ENCODE data around the gene DPH6. TPM values are rescaled to one million over a fixed set of nuclear protein-coding genes. Genes with fewer than 3 reads are reported as not detected.
A peak's percentile ranks its signal among the peaks of the same experiment; 100 is the strongest.

Gene DPH6
- total and polyA plus RNA-seq, 4 donors, result 3.4 to 14.3 (median 10.4) TPM

DNA sequence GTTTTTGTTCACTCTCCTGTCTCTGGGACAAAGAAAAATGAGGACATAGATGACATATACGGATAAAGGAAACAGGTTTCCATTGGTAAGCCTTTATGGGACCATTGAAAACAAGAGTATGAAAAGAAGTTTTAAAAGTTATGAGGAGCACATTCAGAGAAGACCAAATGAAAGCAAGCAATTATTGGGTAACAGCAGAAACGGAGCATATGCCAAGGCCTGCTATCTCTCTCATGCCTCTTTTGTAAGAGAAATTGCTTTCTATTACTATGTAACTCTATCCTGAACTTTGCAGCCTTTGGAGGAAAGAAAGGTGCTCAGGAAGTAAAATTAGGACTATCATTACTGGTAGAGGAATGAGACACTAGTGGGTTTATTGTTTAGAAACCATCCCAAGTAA lies 14.9 kb upstream of the DPH6 start (continued):
- no peak for TF ChIP-seq REST (IDR thresholded peaks at IDR 0.05)
- TF ChIP-seq EGR1 (IDR thresholded peaks at IDR 0.05; ENCODE audit: low read depth in 2 of 2), result no peak
- no peak for TF ChIP-seq RAD21 (IDR thresholded peaks at IDR 0.05)
- TF ChIP-seq FOXA2 (IDR thresholded peaks at IDR 0.05), result no peak
- no peak for TF ChIP-seq FOXA1 (IDR thresholded peaks at IDR 0.05)
- no peak for TF ChIP-seq GABPA (IDR thresholded peaks at IDR 0.05 in 1 of 2, conservative IDR thresholded peaks at IDR 0.05 in 1 of 2)
- TF ChIP-seq NR2F2 (IDR thresholded peaks at IDR 0.05), result no peak
- TF ChIP-seq YY1 (IDR thresholded peaks at IDR 0.05), result no peak

DNA sequence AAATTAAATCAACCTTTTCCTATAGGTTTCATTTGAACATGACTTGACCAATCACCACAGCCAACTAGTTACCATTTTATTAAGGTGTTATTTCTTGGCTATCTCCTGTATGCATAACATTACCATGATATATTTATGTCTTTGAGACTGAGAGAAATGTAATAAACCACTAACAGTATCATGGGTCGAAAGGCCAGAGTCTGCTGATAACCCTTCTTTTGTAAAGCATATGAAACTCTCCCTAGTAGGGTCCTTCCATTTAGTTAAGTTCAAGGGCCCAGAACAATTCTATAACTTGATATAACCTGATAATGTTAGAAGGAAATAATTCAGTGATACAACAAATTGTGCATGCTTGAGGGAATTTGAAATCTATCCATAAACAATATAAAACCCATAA lies 14.3 kb upstream of the DPH6 start:
- Histone ChIP-seq H3K27me3 (ENCODE audit: control insufficient read depth in 4 of 4, insufficient read depth in 4 of 4, low read length in 3 of 4) (no peaks in the 10 kb centered on the region), H3K4me1 (ENCODE audit: control insufficient read depth in 4 of 4, insufficient read depth in 4 of 4, low read length in 3 of 4) (peaks cover 0 to 4% (median 1%) of the 10 kb centered on the region in 4 donors), H3K9ac (ENCODE audit: low read depth in 1 of 2, low read length in 2 of 2) (no peak overlapping the region), H3K36me3 (ENCODE audit: control insufficient read depth in 4 of 4, insufficient read depth in 3 of 4, low read depth in 1 of 4, low read length in 3 of 4) (no peaks in the 10 kb centered on the region), H3K4me3 (ENCODE audit: low read depth in 1 of 3, low read length in 3 of 3) (no peak overlapping the region), H3K27ac (ENCODE audit: low read depth in 1 of 2, low read length in 2 of 2) (no peak overlapping the region), H3K9me3 (ENCODE audit: control insufficient read depth in 4 of 4, low read length in 3 of 4) (no peaks in the 10 kb centered on the region)
- WGBS, result 88% methylated on average over 1 of the region's 1 CpG
- no peak for DNase-seq (ENCODE audit: low spot score)
- TF ChIP-seq NR2F2 (IDR thresholded peaks at IDR 0.05), result no peak
- no peak for TF ChIP-seq FOXA1 (IDR thresholded peaks at IDR 0.05)
- peak in 1 of 2 donors; percentile 3 for TF ChIP-seq HNF4A (conservative IDR thresholded peaks at IDR 0.05)
- TF ChIP-seq YY1 (IDR thresholded peaks at IDR 0.05), result no peak
- no peak for TF ChIP-seq JUND (IDR thresholded peaks at IDR 0.05)
- no peak for TF ChIP-seq MAX (IDR thresholded peaks at IDR 0.05)
- TF ChIP-seq HNF4G (IDR thresholded peaks at IDR 0.05), result no peak
- no peak for TF ChIP-seq CTCF (IDR thresholded peaks at IDR 0.05; ENCODE audit: low read depth, low read length, missing input control)
- TF ChIP-seq, protein P1, sequence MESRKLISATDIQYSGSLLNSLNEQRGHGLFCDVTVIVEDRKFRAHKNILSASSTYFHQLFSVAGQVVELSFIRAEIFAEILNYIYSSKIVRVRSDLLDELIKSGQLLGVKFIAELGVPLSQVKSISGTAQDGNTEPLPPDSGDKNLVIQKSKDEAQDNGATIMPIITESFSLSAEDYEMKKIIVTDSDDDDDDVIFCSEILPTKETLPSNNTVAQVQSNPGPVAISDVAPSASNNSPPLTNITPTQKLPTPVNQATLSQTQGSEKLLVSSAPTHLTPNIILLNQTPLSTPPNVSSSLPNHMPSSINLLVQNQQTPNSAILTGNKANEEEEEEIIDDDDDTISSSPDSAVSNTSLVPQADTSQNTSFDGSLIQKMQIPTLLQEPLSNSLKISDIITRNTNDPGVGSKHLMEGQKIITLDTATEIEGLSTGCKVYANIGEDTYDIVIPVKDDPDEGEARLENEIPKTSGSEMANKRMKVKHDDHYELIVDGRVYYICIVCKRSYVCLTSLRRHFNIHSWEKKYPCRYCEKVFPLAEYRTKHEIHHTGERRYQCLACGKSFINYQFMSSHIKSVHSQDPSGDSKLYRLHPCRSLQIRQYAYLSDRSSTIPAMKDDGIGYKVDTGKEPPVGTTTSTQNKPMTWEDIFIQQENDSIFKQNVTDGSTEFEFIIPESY (IDR thresholded peaks at IDR 0.05), result no peak

- Histone ChIP-seq H3K36me3 (ENCODE audit: control insufficient read depth in 4 of 4, insufficient read depth in 3 of 4, low read depth in 1 of 4, low read length in 3 of 4) (no peaks in the 10 kb centered on the region), H3K27ac (ENCODE audit: low read depth in 1 of 2, low read length in 2 of 2) (no peak overlapping the region), H3K4me1 (ENCODE audit: control insufficient read depth in 4 of 4, insufficient read depth in 4 of 4, low read length in 3 of 4) (peaks cover 0 to 4% (median 1%) of the 10 kb centered on the region in 4 donors), H3K9ac (ENCODE audit: low read depth in 1 of 2, low read length in 2 of 2) (no peak overlapping the region), H3K4me3 (ENCODE audit: low read depth in 1 of 3, low read length in 3 of 3) (no peak overlapping the region), H3K9me3 (ENCODE audit: control insufficient read depth in 4 of 4, low read length in 3 of 4) (no peaks in the 10 kb centered on the region), H3K27me3 (ENCODE audit: control insufficient read depth in 4 of 4, insufficient read depth in 4 of 4, low read length in 3 of 4) (no peaks in the 10 kb centered on the region)
- DNase-seq (ENCODE audit: low spot score), result no peak
- 62% methylated on average over 2 of the region's 2 CpGs for WGBS
- TF ChIP-seq TAF1 (conservative IDR thresholded peaks at IDR 0.05) (no peak), EGR1 (IDR thresholded peaks at IDR 0.05; ENCODE audit: low read depth in 2 of 2) (no peak), FOXA2 (IDR thresholded peaks at IDR 0.05) (no peak), FOXA1 (IDR thresholded peaks at IDR 0.05) (no peak)
- TF ChIP-seq, protein P1 (IDR thresholded peaks at IDR 0.05), result no peak
Observed at GRCh38 chr15:35559683-35560082, 13.7 kb upstream of the DPH6 start.
